D721Med (cell line): Measurements from ENCODE around the gene EXOC4.

ENCODE experiments used
- DNase-seq: peaks from one replicate; pipeline ENCODE4 v3.0.0; 2011; ENCODE audit warnings: low spot score; ENCODE audit not compliant: insufficient read length
- FAIRE-seq: peaks from 2 replicates; lab custom pipeline; 2011; peaks lifted over from hg19 to GRCh38; lab: Jason Lieb, UNC
- TF ChIP-seq, protein P1 (sequence below): IDR thresholded peaks from 2 replicates; pipeline ENCODE4 v1.5.1; 2012; ENCODE audit warnings: mild to moderate bottlenecking, control low read depth; ENCODE audit not compliant: insufficient read depth; ENCODE audit errors: missing control alignments

The EXOC4 gene

DNA sequence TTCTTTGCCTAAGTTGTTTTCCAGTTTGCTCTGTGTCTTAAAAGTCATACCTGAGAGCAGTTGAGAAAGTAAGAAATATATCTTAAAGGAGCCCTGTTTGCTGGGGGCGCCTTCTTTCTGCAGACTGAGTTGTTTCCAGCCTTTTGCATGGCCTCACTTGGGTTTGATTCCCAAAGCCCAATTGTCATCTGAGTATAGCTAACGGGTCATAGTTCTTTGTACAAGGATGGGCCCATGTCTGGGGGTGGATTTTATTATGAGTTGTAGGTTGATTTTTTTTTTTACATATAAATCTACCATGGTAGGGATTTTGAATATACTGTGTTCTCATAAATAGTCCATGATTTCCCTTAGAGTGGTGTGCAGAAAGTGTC lies 555.6 kb downstream of the EXOC4 start:
- FAIRE-seq, result no peak
- DNase-seq, result no peak
- TF ChIP-seq, protein P1, sequence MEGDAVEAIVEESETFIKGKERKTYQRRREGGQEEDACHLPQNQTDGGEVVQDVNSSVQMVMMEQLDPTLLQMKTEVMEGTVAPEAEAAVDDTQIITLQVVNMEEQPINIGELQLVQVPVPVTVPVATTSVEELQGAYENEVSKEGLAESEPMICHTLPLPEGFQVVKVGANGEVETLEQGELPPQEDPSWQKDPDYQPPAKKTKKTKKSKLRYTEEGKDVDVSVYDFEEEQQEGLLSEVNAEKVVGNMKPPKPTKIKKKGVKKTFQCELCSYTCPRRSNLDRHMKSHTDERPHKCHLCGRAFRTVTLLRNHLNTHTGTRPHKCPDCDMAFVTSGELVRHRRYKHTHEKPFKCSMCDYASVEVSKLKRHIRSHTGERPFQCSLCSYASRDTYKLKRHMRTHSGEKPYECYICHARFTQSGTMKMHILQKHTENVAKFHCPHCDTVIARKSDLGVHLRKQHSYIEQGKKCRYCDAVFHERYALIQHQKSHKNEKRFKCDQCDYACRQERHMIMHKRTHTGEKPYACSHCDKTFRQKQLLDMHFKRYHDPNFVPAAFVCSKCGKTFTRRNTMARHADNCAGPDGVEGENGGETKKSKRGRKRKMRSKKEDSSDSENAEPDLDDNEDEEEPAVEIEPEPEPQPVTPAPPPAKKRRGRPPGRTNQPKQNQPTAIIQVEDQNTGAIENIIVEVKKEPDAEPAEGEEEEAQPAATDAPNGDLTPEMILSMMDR, result no peak

GRCh38 chr7:133812877-133813276 lies 560.0 kb downstream of the EXOC4 start:
- no peak for FAIRE-seq
- DNase-seq, result no peak
- TF ChIP-seq, protein P1, result no peak

- no peak for FAIRE-seq
- DNase-seq, result no peak
- TF ChIP-seq, protein P1, result no peak
These were observed 562.8 kb downstream of the EXOC4 start for GRCh38 chr7:133815611-133816210.

- no peak for DNase-seq
- FAIRE-seq, result no peak
- TF ChIP-seq, protein P1, result no peak
These were observed 566.8 kb downstream of the EXOC4 start for GRCh38 chr7:133819695-133820094.

DNA sequence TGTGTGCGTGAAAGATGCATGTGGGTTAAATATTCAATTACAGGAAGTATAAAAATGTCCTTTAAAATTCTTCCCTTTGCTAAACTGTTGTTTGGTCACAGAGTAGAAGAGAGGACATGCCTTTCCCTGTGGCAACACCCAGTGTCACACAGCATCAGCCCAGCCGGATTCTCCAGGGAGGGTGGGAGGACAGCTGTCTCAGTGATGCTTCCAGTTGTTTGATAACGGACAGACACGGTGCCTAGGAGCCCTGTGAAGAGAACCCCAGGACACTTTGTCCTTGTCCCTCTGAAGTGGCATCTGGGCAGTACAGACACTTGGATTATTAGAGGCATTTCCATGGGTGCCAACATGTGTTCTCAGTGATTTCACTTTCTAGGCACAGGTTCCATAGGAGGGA lies 567.7 kb downstream of the EXOC4 start:
- DNase-seq, result no peak
- TF ChIP-seq, protein P1, result no peak
- no peak for FAIRE-seq

DNA sequence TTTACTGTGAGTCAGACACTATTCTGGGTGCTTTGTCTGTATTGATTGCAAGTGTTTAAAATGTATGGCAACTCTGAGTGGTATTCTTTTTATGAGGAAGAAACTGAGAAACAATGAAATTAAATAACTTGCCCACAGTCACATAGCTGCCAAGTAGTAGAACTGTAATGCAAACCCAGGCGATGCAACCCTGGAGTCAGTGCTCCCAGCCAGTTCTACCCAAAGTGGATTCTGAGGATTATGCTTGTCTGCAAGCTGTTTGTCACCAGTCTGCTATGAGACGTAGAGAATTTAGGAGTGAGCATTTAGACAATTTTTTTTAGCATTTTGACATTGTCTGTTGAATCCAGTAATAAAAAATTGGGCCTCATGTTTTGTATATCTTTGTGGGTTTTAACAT lies 568.3 kb downstream of the EXOC4 start:
- TF ChIP-seq, protein P1, result no peak
- FAIRE-seq (no peak), DNase-seq (no peak)

DNA sequence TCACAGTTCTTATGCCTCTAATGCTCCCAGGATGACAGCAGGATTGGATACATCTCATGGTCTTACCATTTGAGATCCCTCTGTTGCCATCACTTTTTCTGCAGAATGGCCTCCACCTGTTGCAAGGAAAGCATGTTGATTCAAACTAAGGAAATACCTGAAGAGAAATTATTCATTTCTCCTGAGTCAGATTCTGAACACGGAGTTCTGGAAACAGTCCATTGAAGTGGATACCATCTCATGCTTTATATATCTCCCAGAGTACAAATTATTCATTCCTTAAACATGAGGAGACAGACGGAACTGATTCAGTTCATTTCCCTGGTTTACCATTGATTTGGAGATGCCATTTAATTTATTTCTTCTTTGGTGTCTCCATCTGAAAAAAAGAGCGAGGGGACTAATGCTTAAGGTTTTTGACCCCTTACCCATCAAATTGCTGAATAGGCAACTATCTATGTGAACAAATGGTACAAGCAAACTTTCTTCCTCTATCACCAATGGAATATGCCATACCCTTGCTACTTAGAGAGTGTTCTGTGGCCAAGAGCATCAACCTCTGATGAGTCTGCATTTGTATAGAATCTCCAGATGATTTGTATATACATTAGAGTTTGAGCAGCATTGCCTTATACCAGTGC lies 569.2 kb downstream of the EXOC4 start:
- FAIRE-seq, result no peak

More for the DNA sequence above, 569.2 kb downstream of the EXOC4 start:
- no peak for DNase-seq
- TF ChIP-seq, protein P1, result no peak
